Ishikawa (cell line): ENCODE results near the gene CD79A.

Experiments used
- CEBPB ChIP-seq: IDR thresholded peaks from 2 replicates; pipeline ENCODE4 v1.6.1; 2012
- CREB1 ChIP-seq: IDR thresholded peaks from 2 replicates; pipeline ENCODE4 v1.6.1; 2012; ENCODE audit warnings: low read depth
- EP300 ChIP-seq: IDR thresholded peaks from 2 replicates; pipeline ENCODE4 v1.6.1; 2012; ENCODE audit warnings: borderline replicate concordance
- FOXM1 ChIP-seq: IDR thresholded peaks from 2 replicates; pipeline ENCODE4 v1.6.1; 2012; ENCODE audit warnings: low read depth, borderline replicate concordance
- REST ChIP-seq: IDR thresholded peaks from 2 replicates; pipeline ENCODE4 v1.6.1; 2012; ENCODE audit warnings: low read depth, mild to moderate bottlenecking
- TAF1 ChIP-seq: IDR thresholded peaks from 2 replicates; pipeline ENCODE4 v1.6.1; 2012; ENCODE audit warnings: low read depth, mild to moderate bottlenecking
- TCF12 ChIP-seq: IDR thresholded peaks from 2 replicates; pipeline ENCODE4 v1.6.1; 2012; ENCODE audit warnings: low read depth
- YY1 ChIP-seq: IDR thresholded peaks from 2 replicates; pipeline ENCODE4 v1.6.1; 2012; ENCODE audit warnings: low read depth

GRCh38 chr19:41892173-41892902, 15.3 kb downstream of the CD79A start:
- TF ChIP-seq EP300, result no peak
- no peak for TF ChIP-seq REST
- TF ChIP-seq CREB1, result no peak
- TF ChIP-seq TAF1, result no peak
- TF ChIP-seq YY1, result no peak
- TF ChIP-seq CEBPB, result no peak
- TF ChIP-seq FOXM1, result no peak
- TF ChIP-seq TCF12, result no peak
